GM12878 (cell line): ENCODE measurements around the gene GRIK1. TPM values are rescaled to one million over a fixed set of nuclear protein-coding genes. Genes with fewer than 3 reads are reported as not detected.

ENCODE experiments used
- ATAC-seq: fragments of 200-7000 bp; cut with Tn5 transposase; 3 replicates; pipeline ENCODE4 v1.9.1; 2020; ENCODE audit warnings: mild to moderate bottlenecking, moderate library complexity
- BruUV-seq: library from RNA; stranded (reverse); fragments of 400-500 nt; replicated peaks from 2 replicates; lab custom pipeline; 2021; lab: Mats Ljungman, UMichigan
- CTCF ChIA-PET: fragments of 300-600 bp; sonication (Branson Sonifier 250); formaldehyde crosslinking; extraction: SDS; loops from one replicate; lab custom pipeline; 2021; ENCODE audit warnings: inconsistent platforms; lab: Yijun Ruan, JAX
- POLR2A ChIA-PET: fragments of 350-600 bp; formaldehyde crosslinking; extraction: SDS; loops from one replicate; lab custom pipeline; 2021; ENCODE audit warnings: inconsistent platforms; lab: Charles Lee
- RAD21 ChIA-PET: fragments of 300-600 bp; sonication (Branson Sonifier 250); formaldehyde crosslinking; loops from one replicate; lab custom pipeline; 2023; ENCODE audit warnings: antibody characterized with exemption; ENCODE audit not compliant: unreplicated experiment; lab: Charles Lee
- SMC1A ChIA-PET: fragments of 300-600 bp; sonication (Branson Sonifier 250); formaldehyde crosslinking; loops from one replicate; lab custom pipeline; 2023; ENCODE audit not compliant: unreplicated experiment, uncharacterized antibody; lab: Charles Lee
- DNase-seq: peaks from one replicate; pipeline ENCODE4 v3.0.0-alpha.2; 2011; ENCODE audit warnings: low read depth, low spot score
- FAIRE-seq: peaks from 3 replicates; lab custom pipeline; 2011; peaks lifted over from hg19 to GRCh38; lab: Jason Lieb, UNC
- H2AFZ ChIP-seq: 2 replicates; pipeline ENCODE4 v1.6.0; 2011; ENCODE audit warnings: low read depth, low read length, control low read depth; ENCODE audit not compliant: control insufficient read depth
- H3K27ac ChIP-seq: 2 replicates; pipeline ENCODE4 v1.5.1; 2011; ENCODE audit warnings: control low read depth; ENCODE audit not compliant: control insufficient read depth, insufficient read depth
- H3K27me3 ChIP-seq, 2 experiments: replicated peaks in 1 of 2; 2 replicates each; pipeline versions ENCODE4 v1.6.0 to v1.6.1; 2011; ENCODE audit warnings: low read length in 1 of 2; ENCODE audit not compliant: control insufficient read depth in 2 of 2, insufficient read depth in 2 of 2
- H3K36me3 ChIP-seq, 2 experiments: 2 replicates each; pipeline ENCODE4 v1.5.1; 2011; ENCODE audit warnings: low read length in 1 of 2; ENCODE audit not compliant: control insufficient read depth in 2 of 2, insufficient read depth in 2 of 2
- H3K4me1 ChIP-seq: 2 replicates; pipeline ENCODE4 v1.6.1; 2011; ENCODE audit warnings: mild to moderate bottlenecking, low read length, moderate library complexity, mixed read lengths; ENCODE audit not compliant: control insufficient read depth, insufficient read depth
- H3K4me2 ChIP-seq: 2 replicates; pipeline ENCODE4 v1.6.0; 2011; ENCODE audit warnings: control low read depth; ENCODE audit not compliant: control insufficient read depth, insufficient read depth
- H3K4me3 ChIP-seq: fragments of 200-600 bp; sonication (generic); 2 replicates; pipeline ENCODE4 v1.5.1; 2016
- H3K79me2 ChIP-seq: 2 replicates; pipeline ENCODE4 v1.6.0; 2011; ENCODE audit warnings: low read length; ENCODE audit not compliant: control insufficient read depth, insufficient read depth
- H3K9ac ChIP-seq: 2 replicates; pipeline ENCODE4 v1.8.0; 2011; ENCODE audit warnings: low read length, control low read depth, mixed read lengths; ENCODE audit not compliant: control insufficient read depth, insufficient read depth
- H3K9me3 ChIP-seq: replicated peaks from 3 replicates; pipeline ENCODE4 v1.5.1; 2011; ENCODE audit warnings: mild to moderate bottlenecking, low read length; ENCODE audit not compliant: control insufficient read depth, insufficient read depth
- H4K20me1 ChIP-seq: 2 replicates; pipeline ENCODE4 v1.6.0; 2011; ENCODE audit not compliant: control insufficient read depth, insufficient read depth
- ATF3 ChIP-seq: IDR thresholded peaks from 2 replicates; pipeline ENCODE4 v1.6.1; 2011; ENCODE audit warnings: low read depth, mild to moderate bottlenecking, low read length, moderate library complexity, borderline replicate concordance; ENCODE audit errors: extremely low read depth
- BACH1 ChIP-seq: fragments of 450-650 bp; IDR thresholded peaks from 2 replicates; pipeline ENCODE4 v1.6.1; 2017; ENCODE audit warnings: mild to moderate bottlenecking, borderline replicate concordance
- BCLAF1 ChIP-seq: fragments of 450-650 bp; IDR thresholded peaks from 2 replicates; pipeline ENCODE4 v1.6.1; 2017; ENCODE audit warnings: antibody characterized with exemption, mild to moderate bottlenecking, moderate library complexity
- BRCA1 ChIP-seq: IDR thresholded peaks from 2 replicates; pipeline ENCODE4 v1.6.1; 2011; ENCODE audit warnings: low read depth, low read length, improper control_type of control experiment
- CUX1 ChIP-seq: IDR thresholded peaks from 2 replicates; pipeline ENCODE4 v1.6.1; 2012; ENCODE audit warnings: improper control_type of control experiment, low read depth, low read length; ENCODE audit not compliant: insufficient replicate concordance
- KLF5 ChIP-seq: fragments of 450-650 bp; IDR thresholded peaks from 2 replicates; pipeline ENCODE4 v1.6.1; 2014; ENCODE audit warnings: mild to moderate bottlenecking; ENCODE audit not compliant: partially characterized antibody
- RB1 ChIP-seq: fragments of 450-650 bp; formaldehyde crosslinking; IDR thresholded peaks from 2 replicates; pipeline ENCODE4 v1.6.1; 2017; ENCODE audit warnings: mild to moderate bottlenecking, borderline replicate concordance
- RUNX3 ChIP-seq: IDR thresholded peaks from 2 replicates; pipeline ENCODE4 v1.6.1; 2012; ENCODE audit warnings: low read length, inconsistent platforms
- SP1 ChIP-seq: IDR thresholded peaks from one replicate; pipeline ENCODE4 v1.6.1; 2011; ENCODE audit warnings: low read depth, low read length
- SPI1 ChIP-seq: IDR thresholded peaks from 2 replicates; pipeline ENCODE4 v1.6.1; 2011; ENCODE audit warnings: low read depth, mild to moderate bottlenecking, low read length, moderate library complexity, borderline replicate concordance; ENCODE audit not compliant: insufficient read depth
- TCF3 ChIP-seq: IDR thresholded peaks from 2 replicates; pipeline ENCODE4 v1.6.1; 2012; ENCODE audit warnings: low read depth, mild to moderate bottlenecking, low read length, borderline replicate concordance; ENCODE audit not compliant: insufficient read depth
- ZBED1 ChIP-seq: IDR thresholded peaks from 2 replicates; pipeline ENCODE4 v1.6.1; 2016; ENCODE audit warnings: borderline replicate concordance
- WGBS: methylation state at CpG from one replicate; pipeline ENCODE4 v1.1.6; 2016; ENCODE audit warnings: low lambda C conversion rate; ENCODE audit not compliant: insufficient replicate concordance, insufficient coverage; ENCODE audit errors: missing lambda C conversion rate; 5-methylcytosine and 5-hydroxymethylcytosine counted together
- in situ Hi-C: fragments of 300-500 bp; cut with MboI; formaldehyde crosslinking; loops from 9 replicates; pipeline ENCODE4 v1.14.3; 2018; ENCODE audit warnings: mixed read lengths
- intact Hi-C: fragments of 100-400 bp; cut with micrococcal nuclease; formaldehyde crosslinking; loops from one replicate; pipeline ENCODE4 v1.14.2; 2022; ENCODE audit not compliant: unreplicated experiment
- polyA plus RNA-seq, 11 experiments: library from polyadenylated mRNA; depleted of rRNA in 4 of 11; unstranded in 6 of 11; stranded (reverse) in 5 of 11; fragments of >200 nt; fragmentation: Nextera tagmentation in 4 of 11; fragmentation: Illumina TruSeq in 1 of 11; extraction: Ambion mirVana in 4 of 11; extraction: Trizol in 1 of 11; gene quantifications; 1 replicate in 1 of 11; 2 replicates in 10 of 11; pipeline versions ENCODE4 v1.2.1 to v1.2.3, GENCODE V29; 2011 to 2016; ENCODE audit warnings: inconsistent platforms in 2 of 11, missing spikeins in 2 of 11, low read depth in 1 of 11
- total RNA-seq, 4 experiments: library from RNA; depleted of rRNA in 3 of 4; stranded (reverse); fragments of >200 nt in 3 of 4; fragmentation: Illumina TruSeq in 1 of 4; extraction: Trizol in 1 of 4; gene quantifications; 2 replicates each; pipeline versions ENCODE4 v1.2.1 to v1.2.3, GENCODE V29; 2013 to 2021

The GRIK1 gene
- total and polyA plus RNA-seq, 10 of the 15 experiments (the other 5 are each of a cell fraction or from before 2014, with no cell fraction given) = 0.05 to 0.13 (median 0.09) TPM; not detected in 7

GRCh38 chr21:29748391-29749167, 191.2 kb downstream of the GRIK1 start:
- DNase-seq = no peak
- no peak for TF ChIP-seq RB1
- no peak for TF ChIP-seq ZBED1
- no peak for TF ChIP-seq BCLAF1
- TF ChIP-seq BRCA1 = no peak
- no peak for TF ChIP-seq BACH1
- TF ChIP-seq SP1 = no peak
- no peak for TF ChIP-seq RUNX3
- no peak for TF ChIP-seq ATF3
- TF ChIP-seq TCF3 = no peak
- TF ChIP-seq CUX1 = no peak
- TF ChIP-seq KLF5 = no peak
- TF ChIP-seq SPI1 = no peak
- Histone ChIP-seq H3K4me2 (no peak overlapping the region), H3K27me3 (no peaks in the 10 kb centered on the region; a peak in 1 of 4 replicates), H3K9ac (no peak overlapping the region), H2AFZ (no peak overlapping the region), H4K20me1 (no peaks in the 10 kb centered on the region), H3K4me3 (no peak overlapping the region), H3K27ac (no peak overlapping the region), H3K9me3 (no peaks in the 10 kb centered on the region), H3K36me3 (no peaks in the 10 kb centered on the region), H3K79me2 (no peaks in the 10 kb centered on the region), H3K4me1 (no peaks in the 10 kb centered on the region)
- POLR2A ChIA-PET = no interaction called here
- no TSS peak for BruUV-seq
- in situ Hi-C loops (no loop called here), intact Hi-C loops (no loop called here)
- WGBS = 23% methylated on average over 8 of the region's 8 CpGs
- ATAC-seq = no peak
- RAD21 ChIA-PET = no interaction called here
- no peak for FAIRE-seq
- SMC1A ChIA-PET = interaction anchor here (1.7 kb wide), 1 partner anchor 18 kb away, joined by 3 read pairs; no protein-coding TSS in a partner anchor
- CTCF ChIA-PET = interaction anchor here (1.2 kb wide), 1 partner anchor 9 kb away, joined by 3 read pairs; no protein-coding TSS in a partner anchor
